Stromal cell of bone marrow (primary cell): ENCODE measurements around the gene KLF4.

Source experiments
- DNase-seq: peaks from one replicate; pipeline ENCODE4 v3.0.0-alpha.2; 2012; ENCODE audit warnings: low read depth

Gene KLF4

GRCh38 chr9:107447834-107448233 lies 41.7 kb downstream of the KLF4 start:
- DNase-seq = no peak

- DNase-seq = no peak
These were observed 42.5 kb downstream of the KLF4 start for GRCh38 chr9:107447081-107447480.

GRCh38 chr9:107446491-107446890 lies 43.1 kb downstream of the KLF4 start:
- DNase-seq = no peak

- DNase-seq = no peak
These were observed 45.8 kb downstream of the KLF4 start for GRCh38 chr9:107443786-107444185.

- DNase-seq = no peak
These were observed 49.5 kb downstream of the KLF4 start for GRCh38 chr9:107439991-107440456.

- no peak for DNase-seq
These were observed 51.1 kb downstream of the KLF4 start for GRCh38 chr9:107438211-107439031.

- DNase-seq = no peak
These were observed 51.9 kb downstream of the KLF4 start for GRCh38 chr9:107437716-107438115.

GRCh38 chr9:107435415-107435814 lies 54.2 kb downstream of the KLF4 start:
- no peak for DNase-seq
